NOMO-1 treated with dmso at 0.1 percent for 144 hours (cell line): Measurements from ENCODE around the gene POU5F1.
"Not testable (repeated sequence)": the region's sequence is repeated elsewhere in the genome, so short reads cannot be mapped to it uniquely, and the experiment has no call there.

ENCODE experiments used
- DNase-seq: peaks from one replicate; lab custom pipeline; 2025; ENCODE audit not compliant: unreplicated experiment; lab: John Stamatoyannopoulos, UW

Gene POU5F1

DNA sequence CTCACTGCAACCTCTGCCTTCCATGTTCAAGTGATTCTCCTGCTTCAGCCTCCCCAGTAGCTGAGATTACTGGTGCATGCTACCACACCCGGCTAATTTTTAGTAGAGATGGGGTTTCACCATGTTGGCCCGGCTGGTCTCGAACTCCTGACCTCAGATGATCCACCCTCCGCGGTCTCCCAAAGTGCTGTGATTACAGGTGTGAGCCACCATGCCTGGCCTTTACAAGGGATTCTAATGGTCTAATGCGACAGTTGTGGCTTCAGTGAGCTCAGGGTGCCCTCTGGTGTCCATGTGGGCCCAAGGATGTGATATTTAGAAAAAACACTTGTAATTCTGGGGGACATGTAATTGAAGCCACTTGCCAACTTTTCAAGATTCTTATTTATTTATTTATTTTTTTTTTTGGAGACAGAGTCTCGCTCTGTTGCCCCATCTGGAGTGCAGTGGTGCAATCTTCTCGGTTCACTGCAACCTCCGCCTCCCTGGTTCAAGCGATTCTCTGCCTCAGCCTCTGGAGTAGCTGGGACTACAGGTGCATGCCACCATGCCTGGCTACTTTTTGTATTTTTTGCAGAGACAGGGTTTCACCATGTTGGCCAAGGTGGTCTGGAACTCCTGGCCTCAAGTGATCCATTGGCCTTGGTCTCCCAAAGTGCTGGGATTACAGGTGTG, 22.1 kb upstream of the POU5F1 start:
- peak; percentile 14 for DNase-seq

DNA sequence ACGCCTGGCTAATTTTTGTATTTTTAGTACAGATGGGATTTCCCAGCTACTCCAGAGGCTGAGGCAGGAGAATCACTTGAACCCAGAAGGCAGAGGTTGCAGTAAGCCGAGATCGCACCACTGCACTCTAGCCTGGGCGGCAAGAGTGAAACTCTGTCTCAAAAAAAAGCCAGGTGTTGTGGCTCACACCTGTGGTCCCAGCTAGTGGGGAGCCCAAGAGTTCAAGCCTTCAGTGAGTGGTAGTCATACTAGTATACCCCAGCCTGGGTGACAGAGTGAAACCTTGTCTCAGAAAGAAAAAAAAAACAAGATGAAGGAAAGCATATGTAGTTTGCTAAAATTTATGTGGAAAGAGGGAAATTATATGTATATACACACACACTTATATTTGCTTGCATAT, 20.0 kb upstream of the POU5F1 start:
- DNase-seq, result no peak

DNA sequence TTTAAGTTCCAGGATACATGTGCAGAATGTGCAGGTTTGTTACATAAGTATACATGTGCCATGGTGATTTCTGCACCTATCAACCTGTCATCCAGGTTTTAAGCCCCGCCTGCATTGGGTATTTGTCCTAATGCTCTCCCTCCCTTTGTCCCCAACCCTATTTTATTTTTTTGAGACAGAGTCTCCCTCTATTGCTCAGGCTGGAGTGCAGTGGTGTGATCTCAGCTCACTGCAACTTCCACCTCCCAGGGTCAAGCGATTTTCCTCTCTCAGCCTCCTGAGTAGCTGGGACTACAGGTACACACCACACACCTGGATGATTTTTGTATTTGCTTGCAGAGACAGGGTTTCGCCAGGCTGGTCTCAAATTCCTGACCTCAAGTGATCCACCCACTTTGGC, 18.7 kb upstream of the POU5F1 start:
- not testable (repeated sequence) for DNase-seq

DNA sequence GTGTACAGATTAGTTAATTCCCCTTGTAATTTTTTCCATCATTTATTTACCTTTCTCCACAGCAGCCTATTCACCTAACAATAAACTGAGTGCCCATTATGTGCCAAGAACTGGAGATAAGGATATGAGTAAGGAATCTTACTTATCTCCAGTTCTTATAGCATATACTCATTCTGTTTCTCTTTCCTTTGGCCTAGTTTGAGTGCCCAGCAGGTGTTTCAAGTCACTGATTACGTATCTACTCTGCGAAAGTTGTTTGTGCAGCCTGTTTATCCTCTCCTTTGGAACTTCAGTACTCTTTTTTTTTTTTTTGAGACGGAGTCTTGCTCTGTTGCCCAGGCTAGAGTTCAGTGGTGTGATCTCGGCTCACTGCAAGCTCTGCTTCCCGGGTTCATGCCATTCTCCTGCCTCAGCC, 17.3 kb upstream of the POU5F1 start:
- no peak for DNase-seq

DNA sequence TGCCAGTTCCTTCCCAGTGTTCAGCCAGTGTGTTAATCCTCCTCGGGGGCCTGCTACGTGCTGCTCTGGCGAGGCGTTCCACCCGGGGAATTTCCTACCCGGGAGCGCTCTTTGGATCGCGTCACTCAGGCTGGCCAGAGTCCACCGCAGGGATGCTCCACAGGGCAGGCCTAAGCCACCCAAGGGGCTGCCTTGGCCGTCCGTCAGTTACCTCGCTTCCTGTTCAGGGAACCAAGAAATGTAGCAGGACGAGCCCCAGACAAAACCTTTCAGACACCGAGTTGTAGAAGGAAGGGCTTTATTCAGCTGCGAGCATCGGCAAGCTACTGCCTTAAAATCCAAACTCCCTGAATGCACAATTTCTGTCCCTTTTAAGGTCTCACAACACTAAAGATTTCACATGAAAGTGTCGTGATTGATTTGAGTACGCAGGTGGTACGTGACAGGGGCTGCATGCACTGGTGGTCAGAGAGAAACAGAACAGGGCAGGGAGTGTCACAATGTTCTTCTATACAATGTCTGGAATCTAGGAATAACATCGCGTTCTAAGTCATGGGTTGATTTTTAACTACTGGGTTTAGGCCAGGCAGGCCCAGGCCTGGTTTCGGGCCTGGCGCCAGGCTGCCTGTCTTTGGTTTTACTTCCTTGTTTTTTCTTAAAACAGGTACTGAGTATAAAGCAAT, 15.7 kb upstream of the POU5F1 start:
- DNase-seq, result no peak

DNA sequence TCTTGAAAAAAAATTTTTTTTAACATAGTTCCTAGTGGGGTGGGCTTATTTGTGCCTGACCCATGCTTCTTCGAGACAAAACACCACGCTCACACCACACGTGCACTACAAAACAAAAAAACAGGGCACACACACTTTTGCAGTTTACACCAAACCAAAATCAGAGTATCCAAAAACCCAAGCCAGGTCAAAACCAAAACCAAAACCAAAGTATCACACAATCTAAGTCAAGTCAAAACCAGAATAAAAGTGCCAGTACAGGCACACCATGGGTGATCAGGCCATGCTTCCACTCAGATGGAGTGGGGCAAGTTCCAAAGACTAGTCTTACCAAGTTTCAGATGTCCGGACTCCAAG, 15.2 kb upstream of the POU5F1 start:
- not testable (repeated sequence) for DNase-seq

DNA sequence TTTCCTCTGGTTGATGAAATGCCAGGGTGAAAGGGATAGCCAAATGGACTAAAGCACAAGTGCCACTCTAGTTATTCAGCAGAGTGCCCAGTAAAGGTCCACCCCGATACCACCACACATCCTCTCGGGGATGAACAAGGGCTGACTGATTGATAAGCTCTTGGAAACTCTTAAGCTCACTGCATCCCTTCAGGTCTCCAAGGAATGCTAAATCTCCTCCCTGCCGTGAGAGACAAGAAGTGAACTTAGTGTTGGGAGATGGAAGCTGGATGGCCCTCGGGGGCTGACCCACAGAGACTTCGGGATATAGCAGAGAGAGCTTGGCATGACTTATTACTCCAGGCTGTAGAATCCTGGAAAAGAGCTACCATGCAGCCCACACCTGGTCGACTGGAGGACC, 13.4 kb upstream of the POU5F1 start:
- DNase-seq, result not testable (repeated sequence)

DNA sequence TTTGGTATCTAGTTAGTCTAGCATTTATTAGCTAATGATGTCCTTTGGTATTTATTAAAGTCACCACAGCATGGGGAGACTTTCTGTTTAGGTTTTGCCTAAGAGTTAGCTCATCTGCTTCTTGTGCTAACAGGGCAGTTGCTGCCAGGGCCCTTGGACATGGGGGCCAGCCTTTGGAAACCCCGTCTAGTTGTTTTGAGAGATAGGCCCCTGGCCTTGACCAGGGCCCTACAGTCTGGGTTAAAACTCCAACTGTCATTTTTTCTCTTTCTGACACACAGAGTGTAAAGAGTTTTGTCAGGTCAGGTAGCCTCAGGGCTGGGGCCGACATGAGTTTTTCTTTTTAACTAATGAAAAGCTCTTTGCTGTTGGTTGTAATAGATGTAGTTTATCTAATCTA, 12.8 kb upstream of the POU5F1 start:
- not testable (repeated sequence) for DNase-seq

DNA sequence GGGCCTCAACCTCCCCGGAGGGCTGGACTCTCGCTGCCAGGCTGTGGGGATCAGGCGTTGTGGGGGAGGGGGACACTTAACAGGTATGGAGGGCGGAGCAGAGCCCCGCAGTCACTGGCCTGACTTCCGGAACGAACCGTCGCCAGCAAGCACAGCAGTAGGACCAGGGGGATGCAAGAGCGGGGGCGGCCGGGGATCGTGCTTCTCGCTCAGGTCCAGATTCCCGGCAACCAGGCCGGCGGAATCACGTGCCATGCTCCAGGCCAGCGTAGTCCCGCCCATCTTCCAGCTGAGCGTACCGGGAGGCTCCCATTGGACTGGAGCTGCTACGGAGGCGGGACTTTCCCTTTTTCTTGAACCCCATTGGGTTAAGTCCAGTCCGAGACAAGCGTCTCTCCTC, 10.0 kb upstream of the POU5F1 start:
- DNase-seq, result no peak

DNA sequence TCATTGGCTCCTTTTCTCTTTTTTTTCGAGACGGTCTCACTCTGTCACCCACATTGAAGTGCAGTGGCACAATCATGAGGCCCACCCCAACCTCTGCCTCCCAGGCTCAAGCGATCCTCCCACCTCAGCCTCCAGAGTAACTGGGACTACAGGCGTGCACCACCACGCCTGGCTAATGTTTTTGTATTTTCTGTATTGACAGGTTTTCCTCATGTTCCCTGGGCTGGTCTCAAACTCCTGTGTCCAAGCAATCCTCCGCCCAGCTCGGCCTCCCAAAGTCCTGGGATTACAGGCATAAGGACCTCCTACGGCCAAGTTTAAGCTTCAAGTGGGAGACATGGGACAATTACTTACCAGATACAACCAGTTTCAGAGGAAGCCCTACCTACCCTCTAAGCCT, 9.4 kb upstream of the POU5F1 start:
- DNase-seq, result no peak

DNA sequence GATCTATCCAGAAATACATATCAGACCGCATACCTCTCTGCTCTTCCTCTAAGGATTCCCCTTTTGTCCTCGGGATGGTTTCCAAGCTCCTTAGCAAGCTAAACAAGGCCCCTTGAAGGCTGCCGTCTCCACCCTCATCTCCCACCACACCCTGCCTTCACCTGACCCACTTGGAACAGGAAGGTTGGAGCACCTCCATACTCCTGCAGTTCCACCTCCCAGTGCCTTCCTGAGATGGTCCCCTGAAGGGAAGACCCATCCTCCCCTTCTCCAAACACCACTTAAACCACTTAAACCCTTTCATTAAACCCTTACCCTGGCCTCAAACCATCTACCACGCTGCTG, 8.5 kb upstream of the POU5F1 start:
- DNase-seq, result no peak

DNA sequence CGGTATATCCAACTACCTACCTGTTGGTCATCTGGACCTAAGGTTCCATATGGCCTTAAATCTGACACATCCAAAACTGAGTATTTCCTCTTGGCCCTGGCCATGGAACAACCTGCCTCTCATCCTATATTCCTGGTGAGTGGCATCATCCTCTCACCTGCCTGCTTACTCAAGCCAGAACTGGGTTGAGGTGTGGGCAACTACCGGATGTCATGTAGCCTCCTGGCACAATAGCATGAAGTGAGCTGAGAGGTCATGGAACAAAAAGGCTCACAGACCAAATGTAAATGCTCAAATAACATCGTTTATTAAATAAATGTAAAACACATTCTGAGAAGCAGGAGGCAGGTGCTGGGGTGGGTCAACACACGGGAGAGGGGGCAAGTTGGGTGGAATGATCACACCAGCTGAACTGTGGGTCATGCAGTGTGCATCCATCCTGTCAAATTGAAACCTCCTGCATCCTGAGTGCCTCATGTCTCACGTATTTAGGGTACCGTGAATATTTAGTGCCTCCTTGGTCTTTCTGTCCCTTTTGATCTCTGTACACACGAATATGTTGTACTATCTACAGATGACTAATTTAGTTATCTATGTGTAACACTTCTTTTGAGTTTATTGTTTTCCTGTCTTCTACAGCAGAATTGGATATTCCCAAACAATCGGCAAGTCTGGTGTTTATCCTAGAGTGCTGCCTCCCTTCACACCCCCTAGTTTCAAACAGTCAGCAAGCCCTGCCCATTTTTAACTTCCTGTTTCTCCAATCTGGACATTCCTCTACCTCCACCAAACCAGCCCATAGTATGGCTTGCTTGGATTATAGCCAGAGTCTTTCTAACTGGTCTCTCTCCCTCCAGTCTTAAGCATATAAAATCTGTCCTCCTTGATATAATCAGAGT, 7.9 kb upstream of the POU5F1 start:
- DNase-seq, result no peak

DNA sequence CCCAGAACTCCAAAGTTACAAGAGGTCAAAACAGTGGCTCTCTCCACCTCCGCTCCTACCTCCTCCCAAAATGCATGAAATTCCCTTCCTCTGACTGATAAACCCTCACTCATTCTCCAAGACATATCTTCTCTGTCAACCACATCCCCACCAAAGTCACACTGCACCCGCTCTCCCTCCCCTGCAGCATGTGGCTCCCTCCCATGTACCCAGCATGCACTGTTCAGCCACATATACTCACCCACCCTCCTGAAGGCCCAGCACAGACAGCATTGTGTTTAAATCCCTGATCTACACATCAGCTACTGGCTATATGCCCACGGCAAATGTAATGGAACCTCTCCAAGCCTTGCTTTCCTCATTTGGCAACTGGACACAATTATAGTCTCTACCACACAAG, 5.5 kb upstream of the POU5F1 start:
- DNase-seq, result no peak

DNA sequence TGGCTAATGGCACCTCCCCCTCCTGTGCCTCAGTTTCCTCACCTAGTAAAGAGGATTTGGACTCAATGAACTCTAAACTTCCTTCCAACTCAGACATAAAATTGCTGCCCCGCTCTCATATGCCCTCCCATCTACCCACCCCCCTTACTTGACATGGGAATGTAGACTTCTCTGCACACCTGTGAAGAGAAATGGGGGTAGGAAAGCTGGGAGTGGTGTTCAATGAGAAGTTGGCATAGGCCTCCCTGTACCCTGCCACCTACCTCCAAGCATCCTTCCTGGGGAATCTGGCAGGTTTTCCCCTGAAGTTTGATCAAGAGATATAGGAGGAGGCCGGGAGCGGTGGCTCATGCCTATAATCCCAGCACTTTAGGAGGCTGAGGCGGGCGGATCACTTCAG, 3.9 kb upstream of the POU5F1 start:
- no peak for DNase-seq

DNA sequence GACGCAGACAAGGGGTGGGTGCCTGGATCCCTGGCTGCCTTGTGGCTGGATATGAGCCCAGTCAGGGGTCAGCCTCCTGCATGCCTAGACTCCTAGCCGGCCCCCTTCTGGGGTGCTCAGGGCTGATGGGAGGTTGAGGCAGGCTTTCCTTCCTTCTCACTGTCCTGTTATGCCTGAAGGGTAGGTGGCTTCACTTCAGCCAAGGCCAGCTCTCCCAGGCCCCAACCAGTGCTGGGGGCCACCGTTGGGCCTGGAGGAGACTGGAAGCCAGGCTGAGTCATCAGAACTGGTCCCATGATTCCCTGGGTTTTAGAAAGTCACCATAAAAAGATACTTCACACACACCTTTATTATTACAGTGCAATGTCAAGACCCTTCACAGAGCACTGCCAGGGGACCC, 2.9 kb upstream of the POU5F1 start:
- DNase-seq, result no peak

DNA sequence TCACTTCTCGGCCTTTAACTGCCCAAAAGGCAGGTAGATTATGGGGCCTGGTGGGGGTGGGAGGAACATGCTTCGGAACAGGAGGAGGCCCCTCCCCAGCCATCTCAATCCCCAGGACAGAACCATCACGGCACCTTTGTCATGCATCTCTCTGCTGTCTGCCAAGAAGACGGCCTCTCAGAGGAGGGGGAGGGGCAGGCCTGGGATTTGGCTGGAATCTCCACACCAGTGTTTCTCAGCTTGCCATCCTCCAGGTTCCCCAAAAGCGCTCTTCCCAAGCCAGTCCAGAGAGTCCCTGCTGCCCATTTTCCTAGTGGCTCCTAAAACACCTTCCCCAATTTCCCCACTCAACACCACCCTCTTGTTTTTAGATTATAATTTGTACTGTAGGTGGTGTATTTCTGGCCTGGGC, 2.5 kb upstream of the POU5F1 start:
- no peak for DNase-seq

DNA sequence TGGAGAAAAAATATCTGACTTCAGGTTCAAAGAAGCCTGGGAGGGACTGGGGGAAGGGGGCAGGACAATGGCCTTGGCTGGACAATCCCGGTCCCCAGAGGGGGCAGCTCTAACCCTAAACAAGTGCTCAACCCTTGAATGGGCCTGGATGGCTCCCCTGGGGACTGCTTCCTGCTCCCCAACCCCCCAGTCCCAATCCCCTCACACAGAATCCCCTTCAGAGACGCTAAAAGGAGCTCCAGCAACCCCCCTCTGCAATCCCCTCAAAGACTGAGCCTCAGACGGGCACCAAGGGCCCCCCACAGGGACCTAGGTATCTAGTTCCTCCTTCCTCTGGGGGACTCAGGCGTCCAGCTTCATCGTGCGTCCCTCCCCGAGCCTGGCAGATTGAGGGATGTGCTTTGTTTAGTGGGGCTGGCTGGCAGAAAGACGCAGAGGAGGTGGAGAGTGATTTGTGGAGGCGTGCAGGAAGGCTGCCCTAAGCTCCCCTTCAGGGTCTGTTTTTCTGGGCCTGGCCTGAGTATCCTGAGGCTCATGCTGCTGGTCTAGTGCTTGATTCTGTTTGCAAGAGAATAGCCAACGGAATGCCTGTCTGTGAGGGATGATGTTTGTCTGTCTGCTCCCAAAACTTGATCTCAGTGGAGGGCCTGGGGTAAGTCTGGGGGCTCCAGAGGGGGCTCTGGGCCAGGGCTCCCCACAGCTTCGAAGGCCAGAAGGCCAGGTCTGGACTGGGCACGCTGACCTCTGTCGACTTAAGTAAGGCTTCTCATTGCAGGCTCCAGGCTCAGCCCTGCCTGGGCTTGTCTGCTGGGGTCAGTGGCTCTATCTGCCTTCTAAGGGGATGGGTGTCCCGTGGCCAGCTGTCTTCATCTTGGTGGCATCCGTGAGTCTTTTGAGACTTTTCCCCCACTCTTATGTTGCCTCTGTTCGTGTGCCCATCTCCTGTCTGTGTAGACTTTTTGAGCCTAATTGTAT, 1.7 kb upstream of the POU5F1 start:
- DNase-seq, result no peak

DNA sequence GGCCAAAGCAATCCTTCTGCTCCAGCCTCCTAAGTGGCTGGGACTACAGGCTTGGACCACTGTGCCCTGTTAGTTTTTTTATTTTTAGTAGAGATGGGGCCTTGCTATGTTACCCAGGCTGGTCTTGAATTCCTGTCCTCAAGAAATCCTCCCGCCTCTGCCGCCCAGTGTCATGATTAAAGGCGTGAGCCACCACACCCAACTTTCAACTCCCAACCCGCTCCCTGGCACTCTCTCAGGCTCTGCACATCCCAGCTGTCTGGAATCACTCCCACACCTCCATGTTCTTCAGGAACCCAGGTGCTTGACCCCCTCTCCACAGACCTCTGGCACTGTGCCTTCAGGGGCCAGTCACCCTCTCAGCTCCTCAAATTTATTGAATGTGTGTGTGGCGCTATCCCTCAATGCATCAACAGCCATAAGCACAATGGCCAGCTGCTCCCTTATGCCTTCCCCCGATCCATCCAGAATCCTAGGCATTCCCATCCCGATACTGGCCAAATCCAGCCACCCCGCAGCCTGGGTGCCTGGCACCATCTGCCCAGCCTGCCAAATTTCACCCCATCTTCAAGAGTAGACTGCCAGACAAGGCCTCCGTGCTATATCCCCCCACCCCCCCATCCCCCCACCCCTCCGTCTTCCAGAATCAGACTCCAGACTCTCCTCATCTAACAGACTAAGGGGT, 647 bp upstream of the POU5F1 start:
- DNase-seq, result no peak

DNA sequence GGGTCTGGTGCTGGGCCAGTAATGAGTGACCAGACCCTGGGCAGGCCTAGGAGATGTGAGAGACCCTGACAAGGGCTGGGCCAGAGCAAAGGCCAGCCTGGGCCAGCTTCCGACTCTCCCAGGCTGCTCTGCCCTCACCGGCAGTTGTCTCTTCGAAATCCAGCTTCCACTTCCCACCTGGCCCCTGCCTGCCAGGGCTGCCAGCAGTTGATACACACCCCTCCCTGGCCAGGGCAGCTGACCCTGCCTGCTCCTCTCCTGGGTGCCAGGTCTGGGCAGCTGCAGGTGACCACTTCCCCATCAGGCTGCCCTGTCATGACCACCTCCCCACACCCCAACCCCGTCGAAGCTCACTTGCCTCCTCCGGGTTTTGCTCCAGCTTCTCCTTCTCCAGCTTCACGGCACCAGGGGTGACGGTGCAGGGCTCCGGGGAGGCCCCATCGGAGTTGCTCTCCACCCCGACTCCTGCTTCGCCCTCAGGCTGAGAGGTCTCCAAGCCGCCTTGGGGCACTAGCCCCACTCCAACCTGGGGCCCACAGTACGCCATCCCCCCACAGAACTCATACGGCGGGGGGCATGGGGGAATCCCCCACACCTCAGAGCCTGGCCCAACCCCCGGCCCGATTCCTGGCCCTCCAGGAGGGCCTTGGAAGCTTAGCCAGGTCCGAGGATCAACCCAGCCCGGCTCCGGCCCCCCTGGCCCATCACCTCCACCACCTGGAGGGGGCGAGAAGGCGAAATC, 453 bp downstream of the POU5F1 start:
- not testable (repeated sequence) for DNase-seq
